Measurements from ENCODE around the gene THOC2. TPM values are rescaled to one million over a fixed set of nuclear protein-coding genes. Genes with fewer than 3 reads are reported as not detected.
"Not testable (repeated sequence)": the region's sequence is repeated elsewhere in the genome, so short reads cannot be mapped to it uniquely, and the experiment has no call there.

Gene THOC2
- total RNA-seq, 2 experiments from 2014 or later, result 61.1 to 62.8 TPM

DNA sequence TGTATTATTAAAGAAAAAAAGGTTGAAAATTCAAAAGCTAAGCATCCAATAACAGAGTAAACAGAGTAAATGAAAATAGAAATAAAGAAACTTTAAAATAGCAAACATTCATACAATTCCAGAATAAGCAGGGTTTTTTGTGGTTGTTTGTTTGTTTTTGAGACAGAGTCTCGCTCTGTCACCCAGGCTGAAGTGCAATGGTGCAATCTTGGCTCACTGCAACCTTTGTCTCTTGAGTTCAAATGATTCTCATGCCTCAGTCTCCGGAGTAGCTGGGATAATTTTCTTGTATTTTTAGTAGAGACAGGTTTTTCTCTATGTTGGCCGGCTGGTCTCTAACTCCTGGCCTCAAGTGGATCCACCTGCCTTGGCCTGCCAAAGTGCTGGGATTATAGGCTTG lies 6.6 kb upstream of the THOC2 start:
- no peak overlapping the region for H3K27ac ChIP-seq (ENCODE audit: low read depth in 1 of 2, low read length in 2 of 2)
- no peak for DNase-seq
- H3K36me3 Mint-ChIP-seq (ENCODE audit: low read depth), result no peaks in the 10 kb centered on the region
- no peak overlapping the region for H3K27ac Mint-ChIP-seq
- no peak overlapping the region for H3K4me3 ChIP-seq (ENCODE audit: low read length)
- H3K27me3 ChIP-seq (ENCODE audit: control insufficient read depth in 1 of 2, insufficient read depth in 2 of 2, low read length in 2 of 2), result no peaks in the 10 kb centered on the region
- H3K4me3 Mint-ChIP-seq, result no peak overlapping the region
- no peaks in the 10 kb centered on the region for H3K4me1 ChIP-seq (ENCODE audit: insufficient read depth, low read length)
- intact Hi-C loops (cut with DNase I, micrococcal nuclease), result loop anchor here in 1 of 2 experiments (10.0 kb wide), 1 partner anchor 125 kb away; the partner anchor contains the start of gene XIAP
- ChIA-PET POLR2A (no interaction called here), CTCF (interaction anchor here (1.6 kb wide), 1 partner anchor 38 kb away, joined by 3 read pairs; no protein-coding TSS in a partner anchor)
- H3K9me3 Mint-ChIP-seq, result no peaks in the 10 kb centered on the region
- H3K36me3 ChIP-seq (ENCODE audit: insufficient read depth, low read length), result no peaks in the 10 kb centered on the region
- H3K4me1 Mint-ChIP-seq (ENCODE audit: low read depth), result no peaks in the 10 kb centered on the region
- H3K27me3 Mint-ChIP-seq, result no peaks in the 10 kb centered on the region
- no peak for ATAC-seq (ENCODE audit: poor library complexity)
- TF ChIP-seq, protein P1, sequence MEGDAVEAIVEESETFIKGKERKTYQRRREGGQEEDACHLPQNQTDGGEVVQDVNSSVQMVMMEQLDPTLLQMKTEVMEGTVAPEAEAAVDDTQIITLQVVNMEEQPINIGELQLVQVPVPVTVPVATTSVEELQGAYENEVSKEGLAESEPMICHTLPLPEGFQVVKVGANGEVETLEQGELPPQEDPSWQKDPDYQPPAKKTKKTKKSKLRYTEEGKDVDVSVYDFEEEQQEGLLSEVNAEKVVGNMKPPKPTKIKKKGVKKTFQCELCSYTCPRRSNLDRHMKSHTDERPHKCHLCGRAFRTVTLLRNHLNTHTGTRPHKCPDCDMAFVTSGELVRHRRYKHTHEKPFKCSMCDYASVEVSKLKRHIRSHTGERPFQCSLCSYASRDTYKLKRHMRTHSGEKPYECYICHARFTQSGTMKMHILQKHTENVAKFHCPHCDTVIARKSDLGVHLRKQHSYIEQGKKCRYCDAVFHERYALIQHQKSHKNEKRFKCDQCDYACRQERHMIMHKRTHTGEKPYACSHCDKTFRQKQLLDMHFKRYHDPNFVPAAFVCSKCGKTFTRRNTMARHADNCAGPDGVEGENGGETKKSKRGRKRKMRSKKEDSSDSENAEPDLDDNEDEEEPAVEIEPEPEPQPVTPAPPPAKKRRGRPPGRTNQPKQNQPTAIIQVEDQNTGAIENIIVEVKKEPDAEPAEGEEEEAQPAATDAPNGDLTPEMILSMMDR (IDR thresholded peaks at IDR 0.05), result no peak
- H3K9me3 ChIP-seq (ENCODE audit: control insufficient read depth in 1 of 2, insufficient read depth in 1 of 2, low read length in 2 of 2), result no peaks in the 10 kb centered on the region

DNA sequence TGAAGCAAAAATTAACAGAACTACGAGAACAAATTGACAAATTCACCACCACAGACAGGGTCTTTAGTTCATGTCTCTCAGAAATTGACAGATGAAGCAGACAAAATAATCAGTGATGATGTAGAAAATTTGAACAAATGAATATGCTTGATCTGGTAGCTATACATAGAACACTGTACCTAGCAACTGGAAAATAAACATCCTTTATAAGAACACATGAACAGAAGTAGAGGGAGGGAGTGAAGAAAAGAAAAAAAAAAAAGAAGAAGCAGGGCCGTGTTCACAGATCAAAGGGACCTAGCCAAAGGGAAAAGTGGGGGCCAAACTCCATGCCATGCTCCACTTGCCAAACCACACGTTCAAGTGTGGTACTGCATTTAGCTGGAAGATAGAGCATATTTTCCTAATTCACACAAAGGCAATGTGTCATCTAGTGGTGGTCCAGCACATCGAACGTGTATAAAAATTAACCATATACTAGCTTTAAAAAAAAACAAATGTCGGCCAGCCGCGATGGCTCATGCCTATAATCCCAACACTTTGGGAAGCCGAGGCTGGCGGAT lies 5.6 kb upstream of the THOC2 start:
- DNase-seq (no peak), ATAC-seq (ENCODE audit: poor library complexity) (no peak)
- Histone ChIP-seq H3K36me3 (ENCODE audit: insufficient read depth, low read length) (no peaks in the 10 kb centered on the region), H3K9me3 (ENCODE audit: control insufficient read depth in 1 of 2, insufficient read depth in 1 of 2, low read length in 2 of 2) (no peaks in the 10 kb centered on the region), H3K4me3 (ENCODE audit: low read length) (no peak overlapping the region), H3K27ac (ENCODE audit: low read depth in 1 of 2, low read length in 2 of 2) (no peak overlapping the region), H3K27me3 (ENCODE audit: control insufficient read depth in 1 of 2, insufficient read depth in 2 of 2, low read length in 2 of 2) (no peaks in the 10 kb centered on the region), H3K4me1 (ENCODE audit: insufficient read depth, low read length) (no peaks in the 10 kb centered on the region)
- Mint-ChIP-seq H3K4me1 (ENCODE audit: low read depth) (no peaks in the 10 kb centered on the region), H3K27ac (no peak overlapping the region), H3K9me3 (no peaks in the 10 kb centered on the region), H3K36me3 (ENCODE audit: low read depth) (no peaks in the 10 kb centered on the region), H3K4me3 (no peak overlapping the region), H3K27me3 (no peaks in the 10 kb centered on the region)
- TF ChIP-seq, protein P1 (IDR thresholded peaks at IDR 0.05), result no peak
- intact Hi-C loops (cut with DNase I, micrococcal nuclease), result loop anchor here in 1 of 2 experiments (10.0 kb wide), 1 partner anchor 126 kb away; the partner anchor contains the start of gene XIAP
- ChIA-PET CTCF (no interaction called here), POLR2A (no interaction called here)

DNA sequence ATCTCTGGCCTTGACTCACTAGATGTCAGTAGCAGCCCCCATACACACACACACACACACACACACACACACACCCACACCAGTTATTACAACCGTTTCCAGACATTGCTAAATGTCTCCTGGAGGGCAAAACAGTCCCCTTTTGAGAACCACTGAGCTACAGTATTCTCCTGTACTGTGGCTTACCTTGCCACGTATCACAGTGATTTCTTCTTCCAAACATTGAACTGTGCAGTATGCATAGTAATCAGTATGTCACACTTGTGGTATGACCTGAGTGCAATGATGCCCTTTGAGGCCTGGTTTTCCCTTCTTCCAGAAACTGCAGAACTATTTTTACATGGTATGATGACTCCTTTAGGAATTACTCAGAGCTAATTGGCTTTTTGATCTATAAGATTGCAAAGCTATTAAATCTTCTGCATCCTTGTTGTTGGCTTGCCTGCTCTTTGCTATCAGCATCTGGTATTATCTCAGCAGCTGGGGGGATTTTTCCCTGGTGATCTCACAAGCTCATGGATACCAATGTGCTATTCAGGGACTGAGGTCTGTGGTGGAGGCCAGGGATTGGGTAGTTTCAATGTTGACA lies 3.6 kb upstream of the THOC2 start:
- TF ChIP-seq, protein P1 (IDR thresholded peaks at IDR 0.05), result no peak
- H3K9me3 ChIP-seq (ENCODE audit: control insufficient read depth in 1 of 2, insufficient read depth in 1 of 2, low read length in 2 of 2), result no peaks in the 10 kb centered on the region
- Mint-ChIP-seq H3K4me3 (no peak overlapping the region), H3K27ac (no peak overlapping the region), H3K4me1 (ENCODE audit: low read depth) (peaks cover 14% of the 10 kb centered on the region), H3K27me3 (no peaks in the 10 kb centered on the region), H3K9me3 (no peaks in the 10 kb centered on the region), H3K36me3 (ENCODE audit: low read depth) (peaks cover 15% of the 10 kb centered on the region)
- H3K27me3 ChIP-seq (ENCODE audit: control insufficient read depth in 1 of 2, insufficient read depth in 2 of 2, low read length in 2 of 2), result no peaks in the 10 kb centered on the region
- H3K4me1 ChIP-seq (ENCODE audit: insufficient read depth, low read length), result peaks cover 10% of the 10 kb centered on the region
- CTCF ChIA-PET, result interaction anchor here (0.5 kb wide), 1 partner anchor 21 kb away, joined by 3 read pairs; no protein-coding TSS in a partner anchor
- no peak overlapping the region for H3K27ac ChIP-seq (ENCODE audit: low read depth in 1 of 2, low read length in 2 of 2)
- no peak for DNase-seq
- intact Hi-C loops (cut with DNase I, micrococcal nuclease), result loop anchor here in 1 of 2 experiments (10.0 kb wide), 1 partner anchor 128 kb away; the partner anchor contains the start of gene XIAP
- no peaks in the 10 kb centered on the region for H3K36me3 ChIP-seq (ENCODE audit: insufficient read depth, low read length)
- no peak overlapping the region for H3K4me3 ChIP-seq (ENCODE audit: low read length)
- POLR2A ChIA-PET, result no interaction called here
- no peak for ATAC-seq (ENCODE audit: poor library complexity)

DNA sequence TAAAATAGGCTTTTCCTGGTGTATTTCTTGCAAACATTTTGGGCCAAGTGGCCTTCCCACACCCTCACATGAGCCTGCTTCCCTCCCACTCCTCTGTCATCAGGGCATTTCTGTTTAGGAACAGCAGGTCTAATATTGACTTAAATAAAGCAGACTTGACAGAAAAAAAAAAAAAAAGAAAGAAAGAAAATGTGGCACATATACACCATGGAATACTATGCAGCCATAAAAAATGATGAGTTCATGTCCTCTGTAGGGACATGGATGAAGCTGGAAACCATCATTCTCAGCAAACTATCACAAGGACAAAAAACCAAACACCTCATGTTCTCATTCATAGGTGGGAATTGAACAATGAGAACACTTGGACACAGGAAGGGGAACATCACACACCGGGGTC lies 2.3 kb upstream of the THOC2 start:
- DNase-seq; H3K27me3 Mint-ChIP-seq; CTCF ChIA-PET; H3K36me3 ChIP-seq (ENCODE audit: insufficient read depth, low read length); H3K27me3 ChIP-seq (ENCODE audit: control insufficient read depth in 1 of 2, insufficient read depth in 2 of 2, low read length in 2 of 2); H3K9me3 Mint-ChIP-seq; H3K27ac Mint-ChIP-seq; POLR2A ChIA-PET; H3K4me3 ChIP-seq (ENCODE audit: low read length); ATAC-seq (ENCODE audit: poor library complexity); H3K9me3 ChIP-seq (ENCODE audit: control insufficient read depth in 1 of 2, insufficient read depth in 1 of 2, low read length in 2 of 2); H3K27ac ChIP-seq (ENCODE audit: low read depth in 1 of 2, low read length in 2 of 2): not testable (repeated sequence)
- Mint-ChIP-seq H3K4me1 (ENCODE audit: low read depth) (peaks cover 26% of the 10 kb centered on the region), H3K4me3 (peak overlapping the region; percentile 30), H3K36me3 (ENCODE audit: low read depth) (peaks cover 20% of the 10 kb centered on the region)
- peaks cover 16% of the 10 kb centered on the region for H3K4me1 ChIP-seq (ENCODE audit: insufficient read depth, low read length)
- intact Hi-C loops (cut with DNase I, micrococcal nuclease), result loop anchor here in 1 of 2 experiments (10.0 kb wide), 1 partner anchor 130 kb away; the partner anchor contains the start of gene XIAP

DNA sequence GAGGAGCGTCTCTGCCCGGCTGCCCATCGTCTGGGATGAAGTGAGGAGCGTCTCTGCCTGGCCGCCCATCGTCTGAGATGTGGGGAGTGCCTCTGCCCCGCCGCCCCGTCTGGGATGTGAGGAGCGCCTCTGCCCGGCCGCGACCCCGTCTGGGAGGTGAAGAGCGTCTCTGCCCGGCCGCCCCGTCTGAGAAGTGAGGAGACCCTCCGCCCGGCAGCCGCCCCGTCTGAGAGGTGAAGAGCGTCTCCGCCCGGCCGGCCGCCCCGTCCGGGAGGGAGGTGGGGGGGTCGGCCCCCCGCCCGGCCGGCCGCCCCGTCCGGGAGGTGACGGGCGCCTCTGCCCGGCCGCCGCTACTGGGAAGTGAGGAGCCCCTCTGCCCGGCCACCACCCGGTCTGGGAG lies 1.2 kb upstream of the THOC2 start:
- ATAC-seq (ENCODE audit: poor library complexity), result not testable (repeated sequence)

More for the DNA sequence above, 1.2 kb upstream of the THOC2 start:
- H3K36me3 ChIP-seq (ENCODE audit: insufficient read depth, low read length); POLR2A ChIA-PET; H3K9me3 Mint-ChIP-seq; H3K27me3 Mint-ChIP-seq; H3K9me3 ChIP-seq (ENCODE audit: control insufficient read depth in 1 of 2, insufficient read depth in 1 of 2, low read length in 2 of 2); H3K27me3 ChIP-seq (ENCODE audit: control insufficient read depth in 1 of 2, insufficient read depth in 2 of 2, low read length in 2 of 2); H3K4me3 Mint-ChIP-seq; CTCF ChIA-PET; H3K27ac Mint-ChIP-seq; H3K27ac ChIP-seq (ENCODE audit: low read depth in 1 of 2, low read length in 2 of 2); H3K4me3 ChIP-seq (ENCODE audit: low read length); DNase-seq: not testable (repeated sequence)
- peaks cover 16% of the 10 kb centered on the region for H3K4me1 ChIP-seq (ENCODE audit: insufficient read depth, low read length)
- peaks cover 20% of the 10 kb centered on the region for H3K36me3 Mint-ChIP-seq (ENCODE audit: low read depth)
- peaks cover 35% of the 10 kb centered on the region for H3K4me1 Mint-ChIP-seq (ENCODE audit: low read depth)
- intact Hi-C loops (cut with DNase I, micrococcal nuclease), result loop anchor here in 1 of 2 experiments (5.0 to 10.0 kb wide), 2 partner anchors 131 to 228 kb away; partner anchors contain the start of genes STAG2 and XIAP

Data from CD4-positive, alpha-beta T cell (primary cell).